SK-N-SH (cell line): ENCODE data around the gene SYNGR1.

ENCODE experiments used
- CHD2 ChIP-seq: fragments of 150-350 bp; IDR thresholded peaks from 2 replicates; pipeline ENCODE4 v1.6.1; 2018; ENCODE audit warnings: low read length; ENCODE audit not compliant: partially characterized antibody
- CTCF ChIP-seq: fragments of 200-600 bp; sonication (generic); IDR thresholded peaks from 2 replicates; pipeline ENCODE4 v1.6.1; 2017; ENCODE audit warnings: antibody characterized with exemption, mild to moderate bottlenecking, moderate library complexity
- JUND ChIP-seq: IDR thresholded peaks from 2 replicates; pipeline ENCODE4 v1.4.0; 2012
- NFIC ChIP-seq: IDR thresholded peaks from 2 replicates; pipeline ENCODE4 v1.4.0; 2012; ENCODE audit warnings: borderline replicate concordance
- TEAD4 ChIP-seq: IDR thresholded peaks from 2 replicates; pipeline ENCODE4 v1.4.0; 2012; ENCODE audit warnings: mild to moderate bottlenecking, borderline replicate concordance; ENCODE audit not compliant: insufficient read depth

GRCh38 chr22:39429916-39430575, 80.3 kb downstream of the SYNGR1 start:
- no peak for TF ChIP-seq CHD2
- no peak for TF ChIP-seq NFIC
- no peak for TF ChIP-seq TEAD4
- no peak for TF ChIP-seq CTCF
- TF ChIP-seq JUND = no peak
